Panc1 (cell line): ENCODE data around the gene DTX3L.

Experiments
- CTCF ChIP-seq: fragments of 450-650 bp; IDR thresholded peaks from 2 replicates; pipeline ENCODE4 v1.5.1; 2017; ENCODE audit warnings: mild to moderate bottlenecking
- POLR2AphosphoS5 ChIP-seq: IDR thresholded peaks from 2 replicates; pipeline ENCODE4 v1.6.1; 2012; ENCODE audit warnings: mild to moderate bottlenecking, low read depth, low read length, moderate library complexity
- SIN3A ChIP-seq: IDR thresholded peaks from 2 replicates; pipeline ENCODE4 v1.6.1; 2012; ENCODE audit warnings: low read depth, mild to moderate bottlenecking, low read length, moderate library complexity, borderline replicate concordance; ENCODE audit not compliant: insufficient read depth
- TCF7L2 ChIP-seq: IDR thresholded peaks from 2 replicates; pipeline ENCODE4 v1.6.1; 2011; ENCODE audit warnings: mild to moderate bottlenecking, low read depth, low read length, inconsistent platforms

DNA sequence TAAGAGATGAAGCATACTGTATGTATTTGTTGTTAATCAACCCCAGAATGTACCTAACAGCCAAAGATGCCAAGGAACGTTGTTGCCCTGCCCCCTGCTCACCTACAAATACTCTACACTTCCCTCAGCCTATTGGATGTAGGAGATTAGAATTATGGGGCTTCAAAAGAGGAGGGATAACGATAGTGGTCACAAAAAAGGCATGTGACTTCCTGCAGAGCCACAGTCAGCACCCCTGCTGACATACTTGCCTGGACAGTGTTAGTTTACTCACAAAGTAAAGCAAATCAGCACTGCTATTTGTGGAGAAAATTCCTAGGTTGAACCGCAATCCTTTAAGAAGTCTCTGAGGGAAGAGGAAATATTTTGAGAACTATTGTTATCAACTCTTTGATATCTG lies 51.2 kb downstream of the DTX3L start:
- no peak for TF ChIP-seq CTCF
- TF ChIP-seq TCF7L2: no peak
- TF ChIP-seq POLR2AphosphoS5: no peak
- no peak for TF ChIP-seq SIN3A
